WTC11 (cell line): ENCODE data around the gene ZNF699.
"Not testable (repeated sequence)": the region's sequence is repeated elsewhere in the genome, so short reads cannot be mapped to it uniquely, and the experiment has no call there.

Source experiments
- ATF1 ChIP-seq: sonication (generic); formaldehyde crosslinking; IDR thresholded peaks from 2 replicates; pipeline ENCODE4 v1.8.1; 2023; ENCODE audit warnings: mild to moderate bottlenecking, moderate library complexity, missing genetic modification reagents
- CREM ChIP-seq: sonication (generic); formaldehyde crosslinking; IDR thresholded peaks from 2 replicates; pipeline ENCODE4 v1.8.1; 2022; ENCODE audit warnings: mild to moderate bottlenecking, missing genetic modification reagents, moderate library complexity
- EMX1 ChIP-seq: fragments of 250-450 bp; sonication (Bioruptor Pico); IDR thresholded peaks from 2 replicates; pipeline ENCODE4 v1.8.0; 2021; ENCODE audit warnings: mild to moderate bottlenecking
- JAZF1 ChIP-seq: fragments of 250-450 bp; sonication (Bioruptor Pico); IDR thresholded peaks from 2 replicates; pipeline ENCODE4 v1.9.0; 2021; ENCODE audit warnings: moderate library complexity, mild to moderate bottlenecking, inconsistent platforms
- ZNF121 ChIP-seq: sonication (generic); formaldehyde crosslinking; IDR thresholded peaks from 2 replicates; pipeline ENCODE4 v1.8.0; 2023; ENCODE audit warnings: missing genetic modification reagents
- ZNF317 ChIP-seq: sonication (generic); formaldehyde crosslinking; IDR thresholded peaks from 2 replicates; pipeline ENCODE4 v1.8.1; 2023; ENCODE audit warnings: low read depth, mild to moderate bottlenecking, moderate library complexity, missing genetic modification reagents, borderline replicate concordance
- TF ChIP-seq, protein P1 (sequence below): fragments of 200-600 bp; IDR thresholded peaks from 2 replicates; pipeline ENCODE4 v1.8.0; 2022; ENCODE audit warnings: antibody characterized with exemption
- TF ChIP-seq, protein P2 (sequence below): sonication (generic); formaldehyde crosslinking; conservative IDR thresholded peaks from 2 replicates; pipeline ENCODE4 v1.8.1; 2023; ENCODE audit warnings: mild to moderate bottlenecking, low read depth, missing genetic modification reagents, moderate library complexity
- TF ChIP-seq, protein P3 (sequence below): sonication (generic); formaldehyde crosslinking; IDR thresholded peaks from 2 replicates; pipeline ENCODE4 v1.8.0; 2023; ENCODE audit warnings: missing genetic modification reagents
- TF ChIP-seq, protein P4 (sequence below): sonication (generic); formaldehyde crosslinking; IDR thresholded peaks from 2 replicates; pipeline ENCODE4 v1.8.1; 2023; ENCODE audit warnings: mild to moderate bottlenecking, missing genetic modification reagents, borderline replicate concordance
- TF ChIP-seq, protein P5 (sequence below): fragments of 250-450 bp; sonication (Bioruptor Pico); IDR thresholded peaks from 2 replicates; pipeline ENCODE4 v2.1.2; 2022; ENCODE audit warnings: mild to moderate bottlenecking, moderate library complexity
- TF ChIP-seq, protein P6 (sequence below): sonication (generic); formaldehyde crosslinking; IDR thresholded peaks from 2 replicates; pipeline ENCODE4 v1.8.0; 2022; ENCODE audit warnings: mild to moderate bottlenecking, missing genetic modification reagents

DNA sequence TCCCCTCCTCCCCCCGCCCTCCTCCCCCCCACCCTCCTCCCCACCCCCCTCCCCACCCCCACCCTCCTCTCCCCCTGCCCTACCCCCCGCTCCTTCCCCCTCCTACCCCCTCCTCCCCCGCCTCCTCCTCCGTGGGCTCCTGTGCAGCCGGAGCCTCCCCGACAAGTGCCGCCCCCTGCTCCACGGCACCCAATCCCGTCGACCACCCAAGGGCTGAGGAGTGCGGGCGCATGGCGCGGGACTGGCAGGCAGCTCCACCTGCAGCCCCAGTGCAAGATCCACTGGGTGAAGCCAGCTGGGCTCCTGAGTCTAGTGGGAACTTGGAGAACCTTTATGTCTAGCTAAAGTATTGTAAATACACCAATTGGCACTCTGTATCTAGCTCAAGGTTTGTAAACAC, 12.1 kb upstream of the ZNF699 start:
- not testable (repeated sequence) for TF ChIP-seq JAZF1 (CRISPR knock-in tag); ZNF317 (CRISPR knock-in tag); EMX1 (CRISPR knock-in tag); ZNF121 (CRISPR knock-in tag); CREM (CRISPR knock-in tag); ATF1
- TF ChIP-seq, protein P1, sequence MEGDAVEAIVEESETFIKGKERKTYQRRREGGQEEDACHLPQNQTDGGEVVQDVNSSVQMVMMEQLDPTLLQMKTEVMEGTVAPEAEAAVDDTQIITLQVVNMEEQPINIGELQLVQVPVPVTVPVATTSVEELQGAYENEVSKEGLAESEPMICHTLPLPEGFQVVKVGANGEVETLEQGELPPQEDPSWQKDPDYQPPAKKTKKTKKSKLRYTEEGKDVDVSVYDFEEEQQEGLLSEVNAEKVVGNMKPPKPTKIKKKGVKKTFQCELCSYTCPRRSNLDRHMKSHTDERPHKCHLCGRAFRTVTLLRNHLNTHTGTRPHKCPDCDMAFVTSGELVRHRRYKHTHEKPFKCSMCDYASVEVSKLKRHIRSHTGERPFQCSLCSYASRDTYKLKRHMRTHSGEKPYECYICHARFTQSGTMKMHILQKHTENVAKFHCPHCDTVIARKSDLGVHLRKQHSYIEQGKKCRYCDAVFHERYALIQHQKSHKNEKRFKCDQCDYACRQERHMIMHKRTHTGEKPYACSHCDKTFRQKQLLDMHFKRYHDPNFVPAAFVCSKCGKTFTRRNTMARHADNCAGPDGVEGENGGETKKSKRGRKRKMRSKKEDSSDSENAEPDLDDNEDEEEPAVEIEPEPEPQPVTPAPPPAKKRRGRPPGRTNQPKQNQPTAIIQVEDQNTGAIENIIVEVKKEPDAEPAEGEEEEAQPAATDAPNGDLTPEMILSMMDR: not testable (repeated sequence)
- TF ChIP-seq, protein P2, sequence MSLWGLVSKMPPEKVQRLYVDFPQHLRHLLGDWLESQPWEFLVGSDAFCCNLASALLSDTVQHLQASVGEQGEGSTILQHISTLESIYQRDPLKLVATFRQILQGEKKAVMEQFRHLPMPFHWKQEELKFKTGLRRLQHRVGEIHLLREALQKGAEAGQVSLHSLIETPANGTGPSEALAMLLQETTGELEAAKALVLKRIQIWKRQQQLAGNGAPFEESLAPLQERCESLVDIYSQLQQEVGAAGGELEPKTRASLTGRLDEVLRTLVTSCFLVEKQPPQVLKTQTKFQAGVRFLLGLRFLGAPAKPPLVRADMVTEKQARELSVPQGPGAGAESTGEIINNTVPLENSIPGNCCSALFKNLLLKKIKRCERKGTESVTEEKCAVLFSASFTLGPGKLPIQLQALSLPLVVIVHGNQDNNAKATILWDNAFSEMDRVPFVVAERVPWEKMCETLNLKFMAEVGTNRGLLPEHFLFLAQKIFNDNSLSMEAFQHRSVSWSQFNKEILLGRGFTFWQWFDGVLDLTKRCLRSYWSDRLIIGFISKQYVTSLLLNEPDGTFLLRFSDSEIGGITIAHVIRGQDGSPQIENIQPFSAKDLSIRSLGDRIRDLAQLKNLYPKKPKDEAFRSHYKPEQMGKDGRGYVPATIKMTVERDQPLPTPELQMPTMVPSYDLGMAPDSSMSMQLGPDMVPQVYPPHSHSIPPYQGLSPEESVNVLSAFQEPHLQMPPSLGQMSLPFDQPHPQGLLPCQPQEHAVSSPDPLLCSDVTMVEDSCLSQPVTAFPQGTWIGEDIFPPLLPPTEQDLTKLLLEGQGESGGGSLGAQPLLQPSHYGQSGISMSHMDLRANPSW (CRISPR knock-in tag): not testable (repeated sequence)
- TF ChIP-seq, protein P3, sequence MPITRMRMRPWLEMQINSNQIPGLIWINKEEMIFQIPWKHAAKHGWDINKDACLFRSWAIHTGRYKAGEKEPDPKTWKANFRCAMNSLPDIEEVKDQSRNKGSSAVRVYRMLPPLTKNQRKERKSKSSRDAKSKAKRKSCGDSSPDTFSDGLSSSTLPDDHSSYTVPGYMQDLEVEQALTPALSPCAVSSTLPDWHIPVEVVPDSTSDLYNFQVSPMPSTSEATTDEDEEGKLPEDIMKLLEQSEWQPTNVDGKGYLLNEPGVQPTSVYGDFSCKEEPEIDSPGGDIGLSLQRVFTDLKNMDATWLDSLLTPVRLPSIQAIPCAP (CRISPR knock-in tag): not testable (repeated sequence)
- TF ChIP-seq, protein P4, sequence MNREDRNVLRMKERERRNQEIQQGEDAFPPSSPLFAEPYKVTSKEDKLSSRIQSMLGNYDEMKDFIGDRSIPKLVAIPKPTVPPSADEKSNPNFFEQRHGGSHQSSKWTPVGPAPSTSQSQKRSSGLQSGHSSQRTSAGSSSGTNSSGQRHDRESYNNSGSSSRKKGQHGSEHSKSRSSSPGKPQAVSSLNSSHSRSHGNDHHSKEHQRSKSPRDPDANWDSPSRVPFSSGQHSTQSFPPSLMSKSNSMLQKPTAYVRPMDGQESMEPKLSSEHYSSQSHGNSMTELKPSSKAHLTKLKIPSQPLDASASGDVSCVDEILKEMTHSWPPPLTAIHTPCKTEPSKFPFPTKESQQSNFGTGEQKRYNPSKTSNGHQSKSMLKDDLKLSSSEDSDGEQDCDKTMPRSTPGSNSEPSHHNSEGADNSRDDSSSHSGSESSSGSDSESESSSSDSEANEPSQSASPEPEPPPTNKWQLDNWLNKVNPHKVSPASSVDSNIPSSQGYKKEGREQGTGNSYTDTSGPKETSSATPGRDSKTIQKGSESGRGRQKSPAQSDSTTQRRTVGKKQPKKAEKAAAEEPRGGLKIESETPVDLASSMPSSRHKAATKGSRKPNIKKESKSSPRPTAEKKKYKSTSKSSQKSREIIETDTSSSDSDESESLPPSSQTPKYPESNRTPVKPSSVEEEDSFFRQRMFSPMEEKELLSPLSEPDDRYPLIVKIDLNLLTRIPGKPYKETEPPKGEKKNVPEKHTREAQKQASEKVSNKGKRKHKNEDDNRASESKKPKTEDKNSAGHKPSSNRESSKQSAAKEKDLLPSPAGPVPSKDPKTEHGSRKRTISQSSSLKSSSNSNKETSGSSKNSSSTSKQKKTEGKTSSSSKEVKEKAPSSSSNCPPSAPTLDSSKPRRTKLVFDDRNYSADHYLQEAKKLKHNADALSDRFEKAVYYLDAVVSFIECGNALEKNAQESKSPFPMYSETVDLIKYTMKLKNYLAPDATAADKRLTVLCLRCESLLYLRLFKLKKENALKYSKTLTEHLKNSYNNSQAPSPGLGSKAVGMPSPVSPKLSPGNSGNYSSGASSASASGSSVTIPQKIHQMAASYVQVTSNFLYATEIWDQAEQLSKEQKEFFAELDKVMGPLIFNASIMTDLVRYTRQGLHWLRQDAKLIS: not testable (repeated sequence)
- TF ChIP-seq, protein P5, sequence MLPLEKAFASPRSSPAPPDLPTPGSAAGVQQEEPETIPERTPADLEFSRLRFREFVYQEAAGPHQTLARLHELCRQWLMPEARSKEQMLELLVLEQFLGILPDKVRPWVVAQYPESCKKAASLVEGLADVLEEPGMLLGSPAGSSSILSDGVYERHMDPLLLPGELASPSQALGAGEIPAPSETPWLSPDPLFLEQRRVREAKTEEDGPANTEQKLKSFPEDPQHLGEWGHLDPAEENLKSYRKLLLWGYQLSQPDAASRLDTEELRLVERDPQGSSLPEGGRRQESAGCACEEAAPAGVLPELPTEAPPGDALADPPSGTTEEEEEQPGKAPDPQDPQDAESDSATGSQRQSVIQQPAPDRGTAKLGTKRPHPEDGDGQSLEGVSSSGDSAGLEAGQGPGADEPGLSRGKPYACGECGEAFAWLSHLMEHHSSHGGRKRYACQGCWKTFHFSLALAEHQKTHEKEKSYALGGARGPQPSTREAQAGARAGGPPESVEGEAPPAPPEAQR (CRISPR knock-in tag): not testable (repeated sequence)
- TF ChIP-seq, protein P6, sequence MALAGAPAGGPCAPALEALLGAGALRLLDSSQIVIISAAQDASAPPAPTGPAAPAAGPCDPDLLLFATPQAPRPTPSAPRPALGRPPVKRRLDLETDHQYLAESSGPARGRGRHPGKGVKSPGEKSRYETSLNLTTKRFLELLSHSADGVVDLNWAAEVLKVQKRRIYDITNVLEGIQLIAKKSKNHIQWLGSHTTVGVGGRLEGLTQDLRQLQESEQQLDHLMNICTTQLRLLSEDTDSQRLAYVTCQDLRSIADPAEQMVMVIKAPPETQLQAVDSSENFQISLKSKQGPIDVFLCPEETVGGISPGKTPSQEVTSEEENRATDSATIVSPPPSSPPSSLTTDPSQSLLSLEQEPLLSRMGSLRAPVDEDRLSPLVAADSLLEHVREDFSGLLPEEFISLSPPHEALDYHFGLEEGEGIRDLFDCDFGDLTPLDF (CRISPR knock-in tag): not testable (repeated sequence)
